ENCODE data around the gene NPC2. TPM values are rescaled to one million over a fixed set of nuclear protein-coding genes. Genes with fewer than 3 reads are reported as not detected.

The NPC2 gene
- total and polyA plus RNA-seq, 9 of the 15 experiments (the other 6 are each of a cell fraction or from before 2014, with no cell fraction given), result 16.6 to 74.1 (median 32.6) TPM

GRCh38 chr14:74531467-74531866 is 38.4 kb upstream of the NPC2 start (continued):
- TF ChIP-seq, protein P1, sequence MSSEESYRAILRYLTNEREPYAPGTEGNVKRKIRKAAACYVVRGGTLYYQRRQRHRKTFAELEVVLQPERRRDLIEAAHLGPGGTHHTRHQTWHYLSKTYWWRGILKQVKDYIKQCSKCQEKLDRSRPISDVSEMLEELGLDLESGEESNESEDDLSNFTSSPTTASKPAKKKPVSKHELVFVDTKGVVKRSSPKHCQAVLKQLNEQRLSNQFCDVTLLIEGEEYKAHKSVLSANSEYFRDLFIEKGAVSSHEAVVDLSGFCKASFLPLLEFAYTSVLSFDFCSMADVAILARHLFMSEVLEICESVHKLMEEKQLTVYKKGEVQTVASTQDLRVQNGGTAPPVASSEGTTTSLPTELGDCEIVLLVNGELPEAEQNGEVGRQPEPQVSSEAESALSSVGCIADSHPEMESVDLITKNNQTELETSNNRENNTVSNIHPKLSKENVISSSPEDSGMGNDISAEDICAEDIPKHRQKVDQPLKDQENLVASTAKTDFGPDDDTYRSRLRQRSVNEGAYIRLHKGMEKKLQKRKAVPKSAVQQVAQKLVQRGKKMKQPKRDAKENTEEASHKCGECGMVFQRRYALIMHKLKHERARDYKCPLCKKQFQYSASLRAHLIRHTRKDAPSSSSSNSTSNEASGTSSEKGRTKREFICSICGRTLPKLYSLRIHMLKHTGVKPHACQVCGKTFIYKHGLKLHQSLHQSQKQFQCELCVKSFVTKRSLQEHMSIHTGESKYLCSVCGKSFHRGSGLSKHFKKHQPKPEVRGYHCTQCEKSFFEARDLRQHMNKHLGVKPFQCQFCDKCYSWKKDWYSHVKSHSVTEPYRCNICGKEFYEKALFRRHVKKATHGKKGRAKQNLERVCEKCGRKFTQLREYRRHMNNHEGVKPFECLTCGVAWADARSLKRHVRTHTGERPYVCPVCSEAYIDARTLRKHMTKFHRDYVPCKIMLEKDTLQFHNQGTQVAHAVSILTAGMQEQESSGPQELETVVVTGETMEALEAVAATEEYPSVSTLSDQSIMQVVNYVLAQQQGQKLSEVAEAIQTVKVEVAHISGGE (CRISPR knock-in tag; IDR thresholded peaks at IDR 0.05), result no peak

DNA sequence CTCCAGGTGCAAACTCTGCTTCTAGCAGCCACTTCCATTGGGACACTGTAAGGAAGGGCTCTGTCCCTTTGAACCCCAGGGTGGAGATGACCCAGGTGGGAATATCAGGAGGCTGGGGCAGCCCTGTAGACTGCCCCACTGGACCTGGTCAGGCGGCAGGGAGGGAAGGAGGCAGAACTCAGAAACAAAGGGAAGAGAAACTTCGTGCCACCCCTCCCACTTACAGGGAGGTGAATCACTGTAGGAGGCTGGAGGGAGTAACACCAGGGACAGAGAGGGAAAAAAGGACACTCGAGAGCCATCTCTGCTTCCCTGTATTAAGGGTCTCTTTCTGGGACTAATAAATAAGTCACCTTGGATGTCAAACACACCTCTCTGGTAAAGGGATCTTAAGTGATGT is 37.9 kb upstream of the NPC2 start:
- WGBS (ENCODE audit: insufficient coverage, low coverage, missing lambda C conversion rate), result 17% methylated on average over 2 of the region's 3 CpGs
- peaks cover 0 to 35% of the 10 kb centered on the region in 2 experiments; a peak in 2 of 5 replicates for H3K27me3 ChIP-seq (ENCODE audit: control insufficient read depth in 2 of 2, insufficient read depth in 2 of 2, low read length in 2 of 2)
- ATAC-seq (no peak), DNase-seq (ENCODE audit: extremely low read depth in 1 of 4, low spot score in 3 of 4) (no peak), FAIRE-seq (no peak)
- no peak overlapping the region for H3K4me3 ChIP-seq
- H3K36me3 ChIP-seq (ENCODE audit: control insufficient read depth, insufficient read depth, low read length), result no peaks in the 10 kb centered on the region
- in situ Hi-C loops (cut with MboI) (no loop called here), intact Hi-C loops (cut with micrococcal nuclease) (no loop called here)
- H3K4me1 ChIP-seq (replicated peaks in 1 of 2; ENCODE audit: control insufficient read depth in 2 of 2, insufficient read depth in 2 of 2, low read length in 2 of 2), result peaks cover 0 to 16% of the 10 kb centered on the region in 2 experiments; a peak in 3 of 5 replicates
- no peak overlapping the region for H3K4me2 ChIP-seq (ENCODE audit: insufficient read depth, low read length)
- H3K9me1 ChIP-seq (ENCODE audit: control insufficient read depth, insufficient read depth, low read length), result no peaks in the 10 kb centered on the region
- ChIA-PET POLR2A (interaction anchor here (0.6 kb wide), 1 partner anchor 264 kb away, joined by 3 read pairs; no protein-coding TSS in a partner anchor), CTCF (ENCODE audit: low intra/inter-chr PET ratio) (no interaction called here)
- no peaks in the 10 kb centered on the region for H4K20me1 ChIP-seq (replicated peaks; ENCODE audit: control insufficient read depth, insufficient read depth, low read length)
- no peak overlapping the region for H3K9ac ChIP-seq (ENCODE audit: insufficient read depth in 1 of 2, low read depth in 2 of 2, low read length in 2 of 2)
- no peak overlapping the region for H2AFZ ChIP-seq (ENCODE audit: low read depth, low read length)
- BruUV-seq (replicated peaks), result no TSS peak
- H3K27ac ChIP-seq (ENCODE audit: extremely low read depth, low read depth, low read length), result no peak overlapping the region
- no peaks in the 10 kb centered on the region for H3K9me3 ChIP-seq (replicated peaks; ENCODE audit: control insufficient read depth, insufficient read depth, low read depth, low read length)
- H3K79me2 ChIP-seq (ENCODE audit: control insufficient read depth, insufficient read depth, low read length), result no peaks in the 10 kb centered on the region
- TF ChIP-seq E2F1 (CRISPR knock-in tag; IDR thresholded peaks at IDR 0.05) (no peak), STAT5B (CRISPR knock-in tag; IDR thresholded peaks at IDR 0.05) (no peak), NKRF (IDR thresholded peaks at IDR 0.05; ENCODE audit: borderline replicate concordance) (no peak), GMEB1 (CRISPR knock-in tag; IDR thresholded peaks at IDR 0.05) (no peak), ETV6 (IDR thresholded peaks at IDR 0.05; ENCODE audit: borderline replicate concordance in 1 of 2, low read depth in 2 of 2, low read length in 1 of 2) (no peak), ETV6 (CRISPR knock-in tag; IDR thresholded peaks at IDR 0.05; ENCODE audit: borderline replicate concordance) (no peak), ZNF699 (CRISPR knock-in tag; IDR thresholded peaks at IDR 0.05; ENCODE audit: insufficient replicate concordance) (no peak), DDX20 (tag; IDR thresholded peaks at IDR 0.05; ENCODE audit: low read depth) (no peak), ZBTB7A (IDR thresholded peaks at IDR 0.05; ENCODE audit: borderline replicate concordance, control insufficient read depth, low read depth, low read length) (no peak), GATAD2B (IDR thresholded peaks at IDR 0.05; ENCODE audit: borderline replicate concordance) (no peak)

All from K562 (cell line).